ENCODE data around the gene ZSWIM5. TPM values are rescaled to one million over a fixed set of nuclear protein-coding genes. Genes with fewer than 3 reads are reported as not detected.
"Not testable (repeated sequence)": the region's sequence is repeated elsewhere in the genome, so short reads cannot be mapped to it uniquely, and the experiment has no call there.

The ZSWIM5 gene
- total RNA-seq, 1 donor from 2014 or later = 23.6 TPM

GRCh38 chr1:45225598-45225997 lies 19.2 kb upstream of the ZSWIM5 start:
- H3K36me3 Mint-ChIP-seq (ENCODE audit: unreplicated experiment) = peaks cover 4% of the 10 kb centered on the region
- TF ChIP-seq, protein P1, sequence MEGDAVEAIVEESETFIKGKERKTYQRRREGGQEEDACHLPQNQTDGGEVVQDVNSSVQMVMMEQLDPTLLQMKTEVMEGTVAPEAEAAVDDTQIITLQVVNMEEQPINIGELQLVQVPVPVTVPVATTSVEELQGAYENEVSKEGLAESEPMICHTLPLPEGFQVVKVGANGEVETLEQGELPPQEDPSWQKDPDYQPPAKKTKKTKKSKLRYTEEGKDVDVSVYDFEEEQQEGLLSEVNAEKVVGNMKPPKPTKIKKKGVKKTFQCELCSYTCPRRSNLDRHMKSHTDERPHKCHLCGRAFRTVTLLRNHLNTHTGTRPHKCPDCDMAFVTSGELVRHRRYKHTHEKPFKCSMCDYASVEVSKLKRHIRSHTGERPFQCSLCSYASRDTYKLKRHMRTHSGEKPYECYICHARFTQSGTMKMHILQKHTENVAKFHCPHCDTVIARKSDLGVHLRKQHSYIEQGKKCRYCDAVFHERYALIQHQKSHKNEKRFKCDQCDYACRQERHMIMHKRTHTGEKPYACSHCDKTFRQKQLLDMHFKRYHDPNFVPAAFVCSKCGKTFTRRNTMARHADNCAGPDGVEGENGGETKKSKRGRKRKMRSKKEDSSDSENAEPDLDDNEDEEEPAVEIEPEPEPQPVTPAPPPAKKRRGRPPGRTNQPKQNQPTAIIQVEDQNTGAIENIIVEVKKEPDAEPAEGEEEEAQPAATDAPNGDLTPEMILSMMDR (IDR thresholded peaks at IDR 0.05; ENCODE audit: partially characterized antibody, unreplicated experiment) = no peak
- H3K9me3 Mint-ChIP-seq (ENCODE audit: unreplicated experiment) = peaks cover 3% of the 10 kb centered on the region
- peaks cover 2% of the 10 kb centered on the region for H3K4me1 Mint-ChIP-seq (ENCODE audit: low read depth, unreplicated experiment)
- H3K27me3 Mint-ChIP-seq (ENCODE audit: unreplicated experiment) = peaks cover 3% of the 10 kb centered on the region
- H3K27ac Mint-ChIP-seq (ENCODE audit: unreplicated experiment) = no peak overlapping the region
- DNase-seq = no peak
- no peak overlapping the region for H3K4me3 Mint-ChIP-seq (ENCODE audit: unreplicated experiment)

DNA sequence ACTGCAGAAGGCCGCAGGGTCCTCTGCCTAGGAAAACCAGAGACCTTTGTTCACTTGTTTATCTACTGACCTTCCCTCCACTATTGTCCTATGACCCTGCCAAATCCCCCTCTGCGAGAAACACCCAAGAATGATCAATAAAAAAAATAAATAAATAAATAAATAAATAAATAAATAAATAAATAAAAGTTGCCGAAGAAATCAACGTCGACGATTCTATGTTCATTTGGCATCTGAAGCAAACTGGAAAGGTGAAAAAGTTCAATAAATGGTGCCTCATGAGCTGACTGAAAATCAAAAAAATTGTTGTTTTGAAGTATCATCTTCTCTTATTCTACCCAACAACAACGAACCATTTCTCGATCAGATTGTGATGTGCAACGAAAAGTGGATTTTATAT lies 17.3 kb upstream of the ZSWIM5 start:
- H3K27me3 Mint-ChIP-seq (ENCODE audit: unreplicated experiment); DNase-seq; H3K9me3 Mint-ChIP-seq (ENCODE audit: unreplicated experiment); H3K4me1 Mint-ChIP-seq (ENCODE audit: low read depth, unreplicated experiment); H3K4me3 Mint-ChIP-seq (ENCODE audit: unreplicated experiment); H3K27ac Mint-ChIP-seq (ENCODE audit: unreplicated experiment); H3K36me3 Mint-ChIP-seq (ENCODE audit: unreplicated experiment): not testable (repeated sequence)

DNA sequence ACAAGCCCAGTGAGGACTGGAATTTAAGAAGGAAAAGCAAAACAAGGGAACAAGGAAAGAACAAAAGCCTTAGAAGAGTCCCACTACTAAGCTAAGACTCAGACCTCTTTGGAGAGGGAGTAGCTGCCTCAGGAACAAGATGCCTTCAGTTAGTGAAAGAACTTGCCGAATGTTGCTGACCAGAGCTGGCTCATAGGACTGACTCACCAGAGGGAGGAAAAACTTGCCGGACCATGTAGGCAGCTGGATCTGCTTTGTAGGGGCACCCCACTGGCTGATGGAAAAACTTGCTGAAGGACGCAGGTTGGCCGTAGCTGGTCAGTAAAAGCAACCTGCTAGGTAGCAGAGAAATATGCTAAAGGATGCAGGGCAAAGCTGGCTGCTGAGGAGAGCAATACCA lies 15.3 kb upstream of the ZSWIM5 start:
- peaks cover 3% of the 10 kb centered on the region for H3K9me3 Mint-ChIP-seq (ENCODE audit: unreplicated experiment)
- H3K4me1 Mint-ChIP-seq (ENCODE audit: low read depth, unreplicated experiment) = peaks cover 2% of the 10 kb centered on the region
- H3K27ac Mint-ChIP-seq (ENCODE audit: unreplicated experiment) = no peak overlapping the region
- peaks cover 4% of the 10 kb centered on the region for H3K36me3 Mint-ChIP-seq (ENCODE audit: unreplicated experiment)
- no peak overlapping the region for H3K4me3 Mint-ChIP-seq (ENCODE audit: unreplicated experiment)
- no peaks in the 10 kb centered on the region for H3K27me3 Mint-ChIP-seq (ENCODE audit: unreplicated experiment)
- DNase-seq = no peak
- TF ChIP-seq, protein P1 (IDR thresholded peaks at IDR 0.05; ENCODE audit: partially characterized antibody, unreplicated experiment) = no peak

GRCh38 chr1:45216861-45217260 lies 10.5 kb upstream of the ZSWIM5 start:
- peaks cover 1% of the 10 kb centered on the region for H3K9me3 Mint-ChIP-seq (ENCODE audit: unreplicated experiment)
- no peak overlapping the region for H3K4me3 Mint-ChIP-seq (ENCODE audit: unreplicated experiment)
- H3K27ac Mint-ChIP-seq (ENCODE audit: unreplicated experiment) = no peak overlapping the region
- no peak for DNase-seq
- H3K36me3 Mint-ChIP-seq (ENCODE audit: unreplicated experiment) = peaks cover 5% of the 10 kb centered on the region
- no peaks in the 10 kb centered on the region for H3K27me3 Mint-ChIP-seq (ENCODE audit: unreplicated experiment)
- TF ChIP-seq, protein P1 (IDR thresholded peaks at IDR 0.05; ENCODE audit: partially characterized antibody, unreplicated experiment) = no peak
- H3K4me1 Mint-ChIP-seq (ENCODE audit: low read depth, unreplicated experiment) = no peaks in the 10 kb centered on the region

DNA sequence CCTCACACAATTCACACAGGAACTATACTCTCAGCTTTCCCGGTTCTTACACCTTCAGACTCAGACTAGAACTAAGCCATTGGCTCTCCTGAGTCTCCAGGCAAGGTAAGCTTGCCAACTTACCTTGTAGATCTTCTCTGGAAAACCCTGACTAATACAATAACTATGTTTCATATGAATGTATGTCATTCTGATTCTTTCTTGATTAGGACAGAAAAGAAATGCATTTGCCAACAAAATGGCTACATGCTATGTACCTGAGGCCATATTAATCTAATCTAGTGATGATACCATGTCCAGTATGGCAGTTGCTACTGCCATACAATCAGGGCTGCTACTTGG lies 9.8 kb upstream of the ZSWIM5 start:
- H3K4me1 Mint-ChIP-seq (ENCODE audit: low read depth, unreplicated experiment) = no peaks in the 10 kb centered on the region
- peaks cover 5% of the 10 kb centered on the region for H3K36me3 Mint-ChIP-seq (ENCODE audit: unreplicated experiment)
- DNase-seq = no peak

More for the DNA sequence above, 9.8 kb upstream of the ZSWIM5 start:
- no peak overlapping the region for H3K4me3 Mint-ChIP-seq (ENCODE audit: unreplicated experiment)
- H3K27ac Mint-ChIP-seq (ENCODE audit: unreplicated experiment) = no peak overlapping the region
- H3K9me3 Mint-ChIP-seq (ENCODE audit: unreplicated experiment) = no peaks in the 10 kb centered on the region
- no peaks in the 10 kb centered on the region for H3K27me3 Mint-ChIP-seq (ENCODE audit: unreplicated experiment)
- TF ChIP-seq, protein P1 (IDR thresholded peaks at IDR 0.05; ENCODE audit: partially characterized antibody, unreplicated experiment) = no peak

All from glutamatergic neuron (in vitro differentiated cells).